Measurements from ENCODE around the gene THAP4. TPM values are rescaled to one million over a fixed set of nuclear protein-coding genes. Genes with fewer than 3 reads are reported as not detected.

The THAP4 gene
- total and polyA plus RNA-seq, 2 of the 13 experiments (the other 11 are each of a cell fraction or from before 2014, with no cell fraction given), result 59.7 to 75.7 TPM

DNA sequence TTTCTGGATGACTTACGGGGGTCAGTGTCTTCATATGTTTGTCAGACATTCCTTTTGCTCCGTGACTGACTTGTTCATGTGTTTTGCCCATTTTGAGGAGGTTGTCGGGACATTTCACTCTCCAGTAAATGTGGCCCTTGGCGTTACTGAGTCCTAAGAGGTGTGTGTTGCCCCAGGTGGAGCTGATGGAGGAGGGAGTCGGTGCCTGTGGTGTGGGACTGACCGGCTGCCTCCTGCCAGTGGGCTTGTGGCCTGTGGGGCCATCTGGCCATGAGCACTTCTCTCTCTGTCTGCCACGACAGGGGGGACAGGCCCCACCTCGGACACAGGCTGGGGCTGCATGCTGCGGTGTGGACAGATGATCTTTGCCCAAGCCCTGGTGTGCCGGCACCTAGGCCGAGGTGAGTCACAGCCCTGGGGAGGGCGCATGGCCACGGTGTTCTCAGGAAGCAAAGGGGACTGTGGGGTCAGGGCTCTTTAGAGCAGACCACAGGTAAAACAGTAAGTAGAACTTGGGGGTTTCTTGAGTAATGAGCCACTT, 16.3 kb upstream of the THAP4 start (continued):
- TF ChIP-seq, protein P1, sequence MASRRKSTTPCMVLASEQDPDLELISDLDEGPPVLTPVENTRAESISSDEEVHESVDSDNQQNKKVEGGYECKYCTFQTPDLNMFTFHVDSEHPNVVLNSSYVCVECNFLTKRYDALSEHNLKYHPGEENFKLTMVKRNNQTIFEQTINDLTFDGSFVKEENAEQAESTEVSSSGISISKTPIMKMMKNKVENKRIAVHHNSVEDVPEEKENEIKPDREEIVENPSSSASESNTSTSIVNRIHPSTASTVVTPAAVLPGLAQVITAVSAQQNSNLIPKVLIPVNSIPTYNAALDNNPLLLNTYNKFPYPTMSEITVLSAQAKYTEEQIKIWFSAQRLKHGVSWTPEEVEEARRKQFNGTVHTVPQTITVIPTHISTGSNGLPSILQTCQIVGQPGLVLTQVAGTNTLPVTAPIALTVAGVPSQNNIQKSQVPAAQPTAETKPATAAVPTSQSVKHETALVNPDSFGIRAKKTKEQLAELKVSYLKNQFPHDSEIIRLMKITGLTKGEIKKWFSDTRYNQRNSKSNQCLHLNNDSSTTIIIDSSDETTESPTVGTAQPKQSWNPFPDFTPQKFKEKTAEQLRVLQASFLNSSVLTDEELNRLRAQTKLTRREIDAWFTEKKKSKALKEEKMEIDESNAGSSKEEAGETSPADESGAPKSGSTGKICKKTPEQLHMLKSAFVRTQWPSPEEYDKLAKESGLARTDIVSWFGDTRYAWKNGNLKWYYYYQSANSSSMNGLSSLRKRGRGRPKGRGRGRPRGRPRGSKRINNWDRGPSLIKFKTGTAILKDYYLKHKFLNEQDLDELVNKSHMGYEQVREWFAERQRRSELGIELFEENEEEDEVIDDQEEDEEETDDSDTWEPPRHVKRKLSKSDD (CRISPR knock-in tag; IDR thresholded peaks at IDR 0.05; ENCODE audit: low read depth), result no peak
- no peak for TF ChIP-seq ZFP36 (IDR thresholded peaks at IDR 0.05; ENCODE audit: borderline replicate concordance, low read depth, low read length, partially characterized antibody)
- TF ChIP-seq DPF2 (CRISPR knock-in tag; IDR thresholded peaks at IDR 0.05; ENCODE audit: borderline replicate concordance, low read depth), result peak; percentile 96
- TF ChIP-seq, protein P2, sequence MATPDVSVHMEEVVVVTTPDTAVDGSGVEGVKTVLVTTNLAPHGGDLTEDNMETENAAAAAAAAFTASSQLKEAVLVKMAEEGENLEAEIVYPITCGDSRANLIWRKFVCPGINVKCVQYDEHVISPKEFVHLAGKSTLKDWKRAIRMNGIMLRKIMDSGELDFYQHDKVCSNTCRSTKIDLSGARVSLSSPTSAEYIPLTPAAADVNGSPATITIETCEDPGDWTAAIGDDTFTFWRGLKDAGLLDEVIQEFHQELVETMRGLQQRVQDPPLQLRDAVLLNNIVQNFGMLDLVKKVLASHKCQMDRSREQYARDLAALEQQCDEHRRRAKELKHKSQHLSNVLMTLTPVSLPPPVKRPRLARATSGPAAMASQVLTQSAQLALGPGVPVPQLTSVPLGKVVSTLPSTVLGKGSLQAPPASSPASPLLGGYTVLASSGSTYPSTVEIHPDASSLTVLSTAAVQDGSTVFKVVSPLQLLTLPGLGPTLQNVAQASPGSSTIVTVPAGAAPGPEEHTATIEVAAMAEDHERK (CRISPR knock-in tag; IDR thresholded peaks at IDR 0.05; ENCODE audit: low read depth), result no peak
- no peak for TF ChIP-seq RELA (CRISPR knock-in tag; IDR thresholded peaks at IDR 0.05)
- no peak for TF ChIP-seq STAT5B (CRISPR knock-in tag; IDR thresholded peaks at IDR 0.05)
- no peak for TF ChIP-seq ZNF180 (CRISPR knock-in tag; IDR thresholded peaks at IDR 0.05; ENCODE audit: borderline replicate concordance, low read depth)
- TF ChIP-seq, protein P3, sequence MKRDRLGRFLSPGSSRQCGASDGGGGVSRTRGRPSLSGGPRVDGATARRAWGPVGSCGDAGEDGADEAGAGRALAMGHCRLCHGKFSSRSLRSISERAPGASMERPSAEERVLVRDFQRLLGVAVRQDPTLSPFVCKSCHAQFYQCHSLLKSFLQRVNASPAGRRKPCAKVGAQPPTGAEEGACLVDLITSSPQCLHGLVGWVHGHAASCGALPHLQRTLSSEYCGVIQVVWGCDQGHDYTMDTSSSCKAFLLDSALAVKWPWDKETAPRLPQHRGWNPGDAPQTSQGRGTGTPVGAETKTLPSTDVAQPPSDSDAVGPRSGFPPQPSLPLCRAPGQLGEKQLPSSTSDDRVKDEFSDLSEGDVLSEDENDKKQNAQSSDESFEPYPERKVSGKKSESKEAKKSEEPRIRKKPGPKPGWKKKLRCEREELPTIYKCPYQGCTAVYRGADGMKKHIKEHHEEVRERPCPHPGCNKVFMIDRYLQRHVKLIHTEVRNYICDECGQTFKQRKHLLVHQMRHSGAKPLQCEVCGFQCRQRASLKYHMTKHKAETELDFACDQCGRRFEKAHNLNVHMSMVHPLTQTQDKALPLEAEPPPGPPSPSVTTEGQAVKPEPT (CRISPR knock-in tag; IDR thresholded peaks at IDR 0.05; ENCODE audit: low read depth), result no peak
- no peak for TF ChIP-seq SMAD9 (CRISPR knock-in tag; IDR thresholded peaks at IDR 0.05)
- TF ChIP-seq CEBPB (IDR thresholded peaks at IDR 0.05; ENCODE audit: borderline replicate concordance, low read depth, low read length), result peak; percentile 32; the same call in 1 of the 2 replicates
- peak; percentile 42; the same call in 1 of the 2 replicates for TF ChIP-seq ZBTB20 (CRISPR knock-in tag; IDR thresholded peaks at IDR 0.05; ENCODE audit: borderline replicate concordance, low read depth)
- TF ChIP-seq ZNF75D (CRISPR knock-in tag; IDR thresholded peaks at IDR 0.05; ENCODE audit: borderline replicate concordance), result no peak
- no peak; the same call in 1 of the 2 replicates for TF ChIP-seq ZNF17 (CRISPR knock-in tag; IDR thresholded peaks at IDR 0.05)
- peak; percentile 74 for TF ChIP-seq ELF1 (CRISPR knock-in tag; IDR thresholded peaks at IDR 0.05)
- TF ChIP-seq, protein P4, sequence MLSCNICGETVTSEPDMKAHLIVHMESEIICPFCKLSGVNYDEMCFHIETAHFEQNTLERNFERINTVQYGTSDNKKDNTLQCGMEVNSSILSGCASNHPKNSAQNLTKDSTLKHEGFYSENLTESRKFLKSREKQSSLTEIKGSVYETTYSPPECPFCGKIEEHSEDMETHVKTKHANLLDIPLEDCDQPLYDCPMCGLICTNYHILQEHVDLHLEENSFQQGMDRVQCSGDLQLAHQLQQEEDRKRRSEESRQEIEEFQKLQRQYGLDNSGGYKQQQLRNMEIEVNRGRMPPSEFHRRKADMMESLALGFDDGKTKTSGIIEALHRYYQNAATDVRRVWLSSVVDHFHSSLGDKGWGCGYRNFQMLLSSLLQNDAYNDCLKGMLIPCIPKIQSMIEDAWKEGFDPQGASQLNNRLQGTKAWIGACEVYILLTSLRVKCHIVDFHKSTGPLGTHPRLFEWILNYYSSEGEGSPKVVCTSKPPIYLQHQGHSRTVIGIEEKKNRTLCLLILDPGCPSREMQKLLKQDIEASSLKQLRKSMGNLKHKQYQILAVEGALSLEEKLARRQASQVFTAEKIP (CRISPR knock-in tag; IDR thresholded peaks at IDR 0.05; ENCODE audit: borderline replicate concordance), result no peak
- peak; percentile 38; the same call in 1 of the 2 replicates for TF ChIP-seq BCL6 (CRISPR knock-in tag; IDR thresholded peaks at IDR 0.05)
- no peak for TF ChIP-seq HMGA1 (CRISPR knock-in tag; conservative IDR thresholded peaks at IDR 0.05)
- TF ChIP-seq ZNF607 (CRISPR knock-in tag; IDR thresholded peaks at IDR 0.05; ENCODE audit: borderline replicate concordance), result peak; percentile 82; the same call in 1 of the 2 replicates
- no peak for TF ChIP-seq RORA (CRISPR knock-in tag; IDR thresholded peaks at IDR 0.05)
- no peak for TF ChIP-seq ZNF772 (CRISPR knock-in tag; IDR thresholded peaks at IDR 0.05)
- peak; percentile 43 for TF ChIP-seq YY1 (IDR thresholded peaks at IDR 0.05; ENCODE audit: insufficient read depth, insufficient replicate concordance, low read depth, low read length)
- TF ChIP-seq HOXD1 (CRISPR knock-in tag; IDR thresholded peaks at IDR 0.05), result no peak
